ENCODE measurements around the gene UGT1A8.

Gene UGT1A8

DNA sequence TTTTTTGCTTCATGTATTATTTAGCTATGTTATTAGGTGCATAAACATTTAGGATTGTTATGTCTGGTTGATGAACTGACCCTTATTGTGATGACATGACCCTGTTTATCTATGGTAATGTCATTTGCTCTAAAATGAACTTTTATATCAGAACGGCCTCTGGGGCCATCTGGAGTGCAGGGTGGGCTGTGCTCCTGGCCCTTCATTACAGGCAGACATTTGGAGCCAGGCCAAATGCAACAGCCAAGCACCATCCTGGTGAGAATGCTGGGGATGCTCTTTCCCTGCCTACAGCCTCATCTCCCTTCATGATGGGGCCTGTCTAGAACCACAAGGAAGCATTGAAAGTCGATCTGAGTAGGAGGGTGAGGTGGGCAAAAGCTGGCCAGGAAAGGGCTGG lies 198.9 kb downstream of the UGT1A8 start:
- H3K27me3 ChIP-seq (replicated peaks; ENCODE audit: insufficient read depth, low read length): no peaks in the 10 kb centered on the region
- H3K9me2 ChIP-seq (replicated peaks; ENCODE audit: insufficient read depth, low read length): no peaks in the 10 kb centered on the region
- TF ChIP-seq EZH2phosphoT487 (IDR thresholded peaks at IDR 0.05; ENCODE audit: low read length) (no peak), EZH2 (optimal IDR thresholded peaks at IDR 0.05; ENCODE audit: low read depth, low read length) (no peak)
- TF ChIP-seq, protein P1, sequence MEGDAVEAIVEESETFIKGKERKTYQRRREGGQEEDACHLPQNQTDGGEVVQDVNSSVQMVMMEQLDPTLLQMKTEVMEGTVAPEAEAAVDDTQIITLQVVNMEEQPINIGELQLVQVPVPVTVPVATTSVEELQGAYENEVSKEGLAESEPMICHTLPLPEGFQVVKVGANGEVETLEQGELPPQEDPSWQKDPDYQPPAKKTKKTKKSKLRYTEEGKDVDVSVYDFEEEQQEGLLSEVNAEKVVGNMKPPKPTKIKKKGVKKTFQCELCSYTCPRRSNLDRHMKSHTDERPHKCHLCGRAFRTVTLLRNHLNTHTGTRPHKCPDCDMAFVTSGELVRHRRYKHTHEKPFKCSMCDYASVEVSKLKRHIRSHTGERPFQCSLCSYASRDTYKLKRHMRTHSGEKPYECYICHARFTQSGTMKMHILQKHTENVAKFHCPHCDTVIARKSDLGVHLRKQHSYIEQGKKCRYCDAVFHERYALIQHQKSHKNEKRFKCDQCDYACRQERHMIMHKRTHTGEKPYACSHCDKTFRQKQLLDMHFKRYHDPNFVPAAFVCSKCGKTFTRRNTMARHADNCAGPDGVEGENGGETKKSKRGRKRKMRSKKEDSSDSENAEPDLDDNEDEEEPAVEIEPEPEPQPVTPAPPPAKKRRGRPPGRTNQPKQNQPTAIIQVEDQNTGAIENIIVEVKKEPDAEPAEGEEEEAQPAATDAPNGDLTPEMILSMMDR (IDR thresholded peaks at IDR 0.05; ENCODE audit: low read length): no peak
- DNase-seq: no peak
- no peaks in the 10 kb centered on the region for H3K4me1 ChIP-seq (ENCODE audit: low read length)
- no peaks in the 10 kb centered on the region for H3K36me3 ChIP-seq (replicated peaks; ENCODE audit: insufficient read depth, low read length)
- no peak overlapping the region for H3K27ac ChIP-seq (ENCODE audit: low read length)
- H2AFZ ChIP-seq (ENCODE audit: low read length): no peak overlapping the region
- no peak overlapping the region for H3K4me3 ChIP-seq (ENCODE audit: low read length)
- no peak overlapping the region for H3K9ac ChIP-seq (ENCODE audit: low read length)
- no peaks in the 10 kb centered on the region for H3K9me3 ChIP-seq (replicated peaks; ENCODE audit: insufficient read depth, low read length)
- H3K79me2 ChIP-seq (ENCODE audit: low read length): no peaks in the 10 kb centered on the region
- H3F3A ChIP-seq (ENCODE audit: insufficient read depth, low read length): no peaks in the 10 kb centered on the region
- no peaks in the 10 kb centered on the region for H4K20me1 ChIP-seq (ENCODE audit: insufficient read depth, low read length)
- no peak overlapping the region for H3K4me2 ChIP-seq (ENCODE audit: low read depth, low read length)

DNA sequence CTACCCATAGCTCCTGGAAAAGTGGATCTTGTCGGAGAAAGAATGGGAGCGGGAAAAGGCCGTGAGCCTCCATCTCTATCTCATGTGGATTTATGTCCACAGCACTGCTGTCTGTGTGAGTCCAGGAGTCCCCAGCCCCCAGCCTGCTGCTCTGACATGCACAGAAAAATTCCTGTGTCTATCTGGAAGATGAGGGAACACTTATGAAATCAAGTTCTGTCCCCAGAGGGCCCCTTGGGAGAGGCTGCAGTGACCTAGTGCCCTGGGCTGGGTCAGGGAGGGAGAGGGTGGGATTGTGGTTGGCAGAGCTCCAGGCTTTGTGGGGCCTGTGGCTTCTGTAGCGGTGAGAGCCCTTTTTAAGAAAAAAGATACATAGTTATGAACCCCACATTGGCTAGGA lies 199.3 kb downstream of the UGT1A8 start:
- H3K4me3 ChIP-seq (ENCODE audit: low read length): no peak overlapping the region
- H3K27me3 ChIP-seq (replicated peaks; ENCODE audit: insufficient read depth, low read length): no peaks in the 10 kb centered on the region
- H3F3A ChIP-seq (ENCODE audit: insufficient read depth, low read length): no peaks in the 10 kb centered on the region
- DNase-seq: no peak
- H3K4me1 ChIP-seq (ENCODE audit: low read length): no peaks in the 10 kb centered on the region
- no peak overlapping the region for H2AFZ ChIP-seq (ENCODE audit: low read length)
- no peaks in the 10 kb centered on the region for H3K9me3 ChIP-seq (replicated peaks; ENCODE audit: insufficient read depth, low read length)
- no peak overlapping the region for H3K4me2 ChIP-seq (ENCODE audit: low read depth, low read length)
- H3K9me2 ChIP-seq (replicated peaks; ENCODE audit: insufficient read depth, low read length): no peaks in the 10 kb centered on the region
- no peaks in the 10 kb centered on the region for H4K20me1 ChIP-seq (ENCODE audit: insufficient read depth, low read length)
- no peak overlapping the region for H3K9ac ChIP-seq (ENCODE audit: low read length)
- TF ChIP-seq EZH2 (optimal IDR thresholded peaks at IDR 0.05; ENCODE audit: low read depth, low read length) (no peak), EZH2phosphoT487 (IDR thresholded peaks at IDR 0.05; ENCODE audit: low read length) (no peak)
- TF ChIP-seq, protein P1 (IDR thresholded peaks at IDR 0.05; ENCODE audit: low read length): no peak
- no peaks in the 10 kb centered on the region for H3K79me2 ChIP-seq (ENCODE audit: low read length)
- H3K36me3 ChIP-seq (replicated peaks; ENCODE audit: insufficient read depth, low read length): no peaks in the 10 kb centered on the region
- H3K27ac ChIP-seq (ENCODE audit: low read length): no peak overlapping the region

DNA sequence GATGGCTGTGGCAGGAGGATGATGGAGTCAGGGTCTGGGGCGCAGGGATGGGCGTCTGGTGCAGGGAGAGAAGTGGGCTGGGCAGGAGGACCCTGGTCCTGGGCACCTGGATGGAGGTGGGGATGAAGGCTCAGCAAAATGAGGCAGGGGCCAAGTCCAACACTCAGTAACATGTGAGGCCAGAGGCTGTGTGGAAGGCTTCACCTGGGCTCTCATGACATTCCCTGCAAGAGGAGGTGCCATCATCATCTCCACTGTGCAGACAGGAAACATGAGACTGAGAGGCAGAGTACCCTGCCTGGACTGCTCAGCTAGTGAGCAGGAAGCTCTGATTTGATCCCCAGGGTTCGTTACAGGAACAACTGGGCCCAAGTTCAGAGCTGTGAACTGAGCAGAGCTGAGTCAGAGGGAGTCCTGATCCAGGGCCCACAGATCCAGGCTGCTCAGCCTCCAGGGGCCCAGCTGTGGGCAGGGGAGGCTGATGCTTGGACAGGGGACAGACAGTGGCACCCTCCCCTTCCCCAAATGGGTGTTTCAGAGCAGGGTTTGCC lies 200.0 kb downstream of the UGT1A8 start:
- Histone ChIP-seq H3K27me3 (replicated peaks; ENCODE audit: insufficient read depth, low read length) (no peaks in the 10 kb centered on the region), H3K9me2 (replicated peaks; ENCODE audit: insufficient read depth, low read length) (no peaks in the 10 kb centered on the region), H3K79me2 (ENCODE audit: low read length) (no peaks in the 10 kb centered on the region), H3F3A (ENCODE audit: insufficient read depth, low read length) (no peaks in the 10 kb centered on the region), H2AFZ (ENCODE audit: low read length) (no peak overlapping the region), H3K9me3 (replicated peaks; ENCODE audit: insufficient read depth, low read length) (no peaks in the 10 kb centered on the region), H3K4me3 (ENCODE audit: low read length) (no peak overlapping the region), H3K36me3 (replicated peaks; ENCODE audit: insufficient read depth, low read length) (no peaks in the 10 kb centered on the region), H4K20me1 (ENCODE audit: insufficient read depth, low read length) (no peaks in the 10 kb centered on the region), H3K4me1 (ENCODE audit: low read length) (no peaks in the 10 kb centered on the region), H3K9ac (ENCODE audit: low read length) (no peak overlapping the region), H3K27ac (ENCODE audit: low read length) (no peak overlapping the region), H3K4me2 (ENCODE audit: low read depth, low read length) (no peak overlapping the region)
- TF ChIP-seq EZH2phosphoT487 (IDR thresholded peaks at IDR 0.05; ENCODE audit: low read length) (no peak), EZH2 (optimal IDR thresholded peaks at IDR 0.05; ENCODE audit: low read depth, low read length) (no peak)
- TF ChIP-seq, protein P1 (IDR thresholded peaks at IDR 0.05; ENCODE audit: low read length): no peak
- DNase-seq: no peak
